Type B pancreatic cell (in vitro differentiated cells): Measurements from ENCODE around the gene DOCK1. TPM values are rescaled to one million over a fixed set of nuclear protein-coding genes. Genes with fewer than 3 reads are reported as not detected.

ENCODE experiments used
- DNase-seq: peaks from one replicate; pipeline ENCODE4 v3.0.0; 2021; ENCODE audit warnings: mixed read lengths; ENCODE audit not compliant: unreplicated experiment; ENCODE audit errors: extremely low spot score
- H3K27ac Mint-ChIP-seq: 2 replicates; pipeline ENCODE4 v1.8.0; 2021; ENCODE audit warnings: mild to moderate bottlenecking, mixed read lengths
- H3K27me3 Mint-ChIP-seq: 2 replicates; pipeline ENCODE4 v1.8.0; 2021; ENCODE audit warnings: mixed read lengths
- H3K36me3 Mint-ChIP-seq: 2 replicates; pipeline ENCODE4 v1.8.0; 2021; ENCODE audit warnings: mixed read lengths
- H3K4me1 Mint-ChIP-seq: one replicate; pipeline ENCODE4 v1.8.0; 2021; ENCODE audit warnings: mixed read lengths; ENCODE audit not compliant: unreplicated experiment
- H3K4me3 Mint-ChIP-seq: 2 replicates; pipeline ENCODE4 v1.8.0; 2021; ENCODE audit warnings: mild to moderate bottlenecking, mixed read lengths
- H3K9me3 Mint-ChIP-seq: 2 replicates; pipeline ENCODE4 v1.8.0; 2021; ENCODE audit warnings: mixed read lengths
- total RNA-seq: library from RNA; stranded (reverse); gene quantifications from 2 replicates; pipeline ENCODE4 v1.2.1, GENCODE V29; 2021; ENCODE audit warnings: low replicate concordance
- TF ChIP-seq, protein P1 (sequence below): fragments of 200-600 bp; sonication (generic); conservative IDR thresholded peaks from 2 replicates; pipeline ENCODE4 v1.5.0; 2021; ENCODE audit warnings: antibody characterized with exemption, mild to moderate bottlenecking

The DOCK1 gene
- total RNA-seq, 1 donor from 2014 or later = 67.4 TPM

DNA sequence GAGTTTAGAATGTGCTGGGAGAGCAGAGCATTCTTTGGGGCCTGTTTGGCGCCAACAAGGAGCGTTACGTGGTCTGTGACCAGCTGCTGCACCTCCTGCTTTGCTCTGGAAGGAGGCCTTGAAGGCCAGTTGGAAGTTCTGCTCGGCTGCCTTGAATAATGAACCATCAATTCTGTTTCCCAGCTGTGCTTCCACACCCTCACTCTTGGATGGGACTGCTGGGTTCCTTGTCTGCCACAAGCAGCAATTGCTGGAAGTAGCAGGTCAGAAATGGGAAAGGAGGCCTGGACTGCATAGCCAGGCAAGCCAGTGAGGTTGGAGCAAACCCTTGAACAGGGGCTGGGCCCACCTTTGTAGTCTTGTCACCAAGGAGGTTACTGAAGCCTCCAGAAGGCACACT, 377.8 kb downstream of the DOCK1 start:
- TF ChIP-seq, protein P1, sequence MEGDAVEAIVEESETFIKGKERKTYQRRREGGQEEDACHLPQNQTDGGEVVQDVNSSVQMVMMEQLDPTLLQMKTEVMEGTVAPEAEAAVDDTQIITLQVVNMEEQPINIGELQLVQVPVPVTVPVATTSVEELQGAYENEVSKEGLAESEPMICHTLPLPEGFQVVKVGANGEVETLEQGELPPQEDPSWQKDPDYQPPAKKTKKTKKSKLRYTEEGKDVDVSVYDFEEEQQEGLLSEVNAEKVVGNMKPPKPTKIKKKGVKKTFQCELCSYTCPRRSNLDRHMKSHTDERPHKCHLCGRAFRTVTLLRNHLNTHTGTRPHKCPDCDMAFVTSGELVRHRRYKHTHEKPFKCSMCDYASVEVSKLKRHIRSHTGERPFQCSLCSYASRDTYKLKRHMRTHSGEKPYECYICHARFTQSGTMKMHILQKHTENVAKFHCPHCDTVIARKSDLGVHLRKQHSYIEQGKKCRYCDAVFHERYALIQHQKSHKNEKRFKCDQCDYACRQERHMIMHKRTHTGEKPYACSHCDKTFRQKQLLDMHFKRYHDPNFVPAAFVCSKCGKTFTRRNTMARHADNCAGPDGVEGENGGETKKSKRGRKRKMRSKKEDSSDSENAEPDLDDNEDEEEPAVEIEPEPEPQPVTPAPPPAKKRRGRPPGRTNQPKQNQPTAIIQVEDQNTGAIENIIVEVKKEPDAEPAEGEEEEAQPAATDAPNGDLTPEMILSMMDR = no peak
- Mint-ChIP-seq H3K27me3 (no peaks in the 10 kb centered on the region), H3K4me3 (no peak overlapping the region), H3K27ac (no peak overlapping the region), H3K4me1 (no peaks in the 10 kb centered on the region), H3K36me3 (peaks cover 23% of the 10 kb centered on the region), H3K9me3 (no peaks in the 10 kb centered on the region)
- no peak for DNase-seq

DNA sequence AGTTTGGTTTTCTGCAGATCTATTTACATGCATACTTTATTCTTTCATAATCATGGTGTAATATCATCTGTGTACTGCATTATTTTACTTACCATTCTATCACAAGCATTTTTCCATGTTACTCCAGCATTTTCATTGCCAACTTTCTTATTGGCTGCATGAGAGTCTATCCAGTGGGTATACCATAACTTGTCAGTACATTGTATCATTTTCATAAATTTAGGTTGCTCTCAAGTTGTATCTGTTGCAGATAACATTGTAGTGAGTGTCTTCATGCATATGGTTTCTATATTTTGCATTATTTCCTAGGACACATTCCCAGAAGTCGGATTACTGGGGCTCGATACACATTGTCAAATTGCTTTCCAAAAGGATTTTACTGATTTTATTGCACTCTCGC, 378.3 kb downstream of the DOCK1 start:
- Mint-ChIP-seq H3K4me1 (no peaks in the 10 kb centered on the region), H3K4me3 (no peak overlapping the region), H3K27me3 (no peaks in the 10 kb centered on the region), H3K27ac (no peak overlapping the region), H3K9me3 (no peaks in the 10 kb centered on the region), H3K36me3 (peaks cover 26% of the 10 kb centered on the region)
- TF ChIP-seq, protein P1 = no peak
- DNase-seq = no peak

DNA sequence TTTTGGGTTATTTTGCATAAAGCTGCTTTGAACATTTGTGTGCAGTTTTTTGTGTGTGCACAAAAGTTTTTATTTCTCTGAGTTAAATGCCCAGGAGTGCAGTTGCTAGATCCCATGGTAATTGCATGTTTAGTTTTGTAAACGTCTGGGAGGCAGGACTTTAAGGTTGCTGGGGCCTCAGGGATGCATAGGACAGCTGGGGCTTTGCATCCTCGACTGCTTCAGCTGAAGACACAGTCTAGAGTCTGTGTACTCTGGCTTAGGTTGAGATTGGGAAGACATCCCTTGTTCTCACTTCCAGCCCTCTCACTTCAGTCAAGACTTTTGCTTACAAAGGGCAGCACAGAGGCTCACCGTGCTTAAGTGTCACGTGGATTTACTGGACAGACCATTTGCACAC, 385.6 kb downstream of the DOCK1 start:
- H3K27ac Mint-ChIP-seq = no peak overlapping the region

DNA sequence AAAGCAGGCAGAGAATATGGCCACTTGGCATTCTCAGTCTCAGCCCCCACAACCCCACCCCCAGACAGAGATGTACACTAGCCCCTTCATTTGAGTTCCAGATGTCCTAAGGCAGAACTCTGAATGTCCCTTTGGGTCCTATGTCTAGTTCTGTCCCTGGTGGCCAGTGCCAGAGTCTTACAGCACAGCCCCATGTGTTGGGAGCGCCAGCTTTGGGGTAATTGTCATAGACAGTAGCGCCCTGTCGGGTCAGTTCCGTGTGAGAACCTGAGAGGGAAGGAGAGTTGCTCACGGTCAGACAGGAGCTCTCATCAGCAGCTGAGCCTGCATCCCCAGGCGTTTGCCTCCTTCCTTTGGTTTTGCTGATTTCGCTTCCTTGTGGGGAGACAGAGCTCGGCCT, 386.1 kb downstream of the DOCK1 start:
- H3K4me1 Mint-ChIP-seq = no peaks in the 10 kb centered on the region
- H3K4me3 Mint-ChIP-seq = no peak overlapping the region
- H3K36me3 Mint-ChIP-seq = peaks cover 20% of the 10 kb centered on the region
- no peaks in the 10 kb centered on the region for H3K9me3 Mint-ChIP-seq
- TF ChIP-seq, protein P1 = no peak
- no peak overlapping the region for H3K27ac Mint-ChIP-seq
- H3K27me3 Mint-ChIP-seq = no peaks in the 10 kb centered on the region
- no peak for DNase-seq

More for the DNA sequence above, 385.6 kb downstream of the DOCK1 start:
- peaks cover 20% of the 10 kb centered on the region for H3K36me3 Mint-ChIP-seq
- no peaks in the 10 kb centered on the region for H3K27me3 Mint-ChIP-seq
- TF ChIP-seq, protein P1 = no peak
- H3K9me3 Mint-ChIP-seq = no peaks in the 10 kb centered on the region
- no peaks in the 10 kb centered on the region for H3K4me1 Mint-ChIP-seq
- DNase-seq = no peak
- no peak overlapping the region for H3K4me3 Mint-ChIP-seq

DNA sequence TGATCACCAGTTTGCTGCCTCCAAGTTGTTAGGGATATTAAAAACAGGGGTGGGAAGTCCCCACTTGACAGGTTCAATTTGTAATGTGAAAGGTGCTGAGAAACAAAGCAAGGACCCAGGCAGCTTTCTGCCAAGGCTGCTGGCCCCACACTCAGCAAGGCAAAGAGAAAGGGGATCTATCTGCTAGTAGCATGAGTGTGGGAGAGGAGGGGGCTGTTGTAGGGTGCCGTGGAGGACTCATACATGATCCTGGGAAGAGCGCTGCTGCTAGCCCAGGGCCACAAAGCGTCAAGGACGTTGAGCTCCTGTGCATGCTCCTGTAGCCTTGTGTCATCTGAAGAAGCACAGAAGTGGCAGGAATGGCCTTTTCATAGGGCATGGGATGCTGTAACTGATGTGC, 387.7 kb downstream of the DOCK1 start:
- H3K9me3 Mint-ChIP-seq = no peaks in the 10 kb centered on the region
- H3K36me3 Mint-ChIP-seq = peaks cover 14% of the 10 kb centered on the region
- TF ChIP-seq, protein P1 = no peak
- no peaks in the 10 kb centered on the region for H3K27me3 Mint-ChIP-seq
- no peaks in the 10 kb centered on the region for H3K4me1 Mint-ChIP-seq
- no peak overlapping the region for H3K4me3 Mint-ChIP-seq
- no peak for DNase-seq
- no peak overlapping the region for H3K27ac Mint-ChIP-seq

DNA sequence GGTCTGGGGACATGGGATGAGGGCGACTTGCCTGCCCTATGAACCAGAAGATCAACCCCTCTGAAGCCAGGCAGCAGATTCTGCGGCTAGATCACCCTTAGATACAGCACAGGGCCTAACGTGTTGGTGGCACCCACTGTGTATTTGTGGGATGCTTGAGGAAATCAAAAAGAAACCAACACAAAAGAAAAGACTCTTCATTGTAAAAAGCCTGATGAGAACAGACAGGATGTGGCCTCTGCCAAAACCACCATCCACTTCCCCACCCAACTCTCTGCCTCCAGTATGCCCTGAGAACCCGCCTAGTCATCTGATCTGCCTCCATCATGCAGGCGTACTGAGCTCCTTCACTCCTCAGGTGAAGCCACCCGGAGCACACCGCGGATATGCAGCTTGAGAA, 388.4 kb downstream of the DOCK1 start:
- no peaks in the 10 kb centered on the region for H3K9me3 Mint-ChIP-seq
- TF ChIP-seq, protein P1 = no peak
- DNase-seq = no peak
- no peaks in the 10 kb centered on the region for H3K27me3 Mint-ChIP-seq
- no peak overlapping the region for H3K27ac Mint-ChIP-seq
- H3K4me3 Mint-ChIP-seq = no peak overlapping the region
- H3K36me3 Mint-ChIP-seq = peaks cover 10% of the 10 kb centered on the region
- no peaks in the 10 kb centered on the region for H3K4me1 Mint-ChIP-seq
